WERI-Rb-1 (cell line): ENCODE measurements around the gene PTOV1.

ENCODE experiments used
- DNase-seq: peaks from one replicate; pipeline ENCODE4 v3.0.0-alpha.2; 2020
- H3K27ac ChIP-seq: fragments of 250-450 bp; sonication (Bioruptor Pico); 2 replicates; pipeline ENCODE4 v1.5.1; 2020; ENCODE audit warnings: mild to moderate bottlenecking, moderate library complexity
- H3K27me3 ChIP-seq: fragments of 250-450 bp; sonication (Bioruptor Pico); 2 replicates; pipeline ENCODE4 v1.5.1; 2021; ENCODE audit warnings: mild to moderate bottlenecking, low read depth, moderate library complexity; ENCODE audit not compliant: insufficient read depth, severe bottlenecking
- H3K36me3 ChIP-seq: fragments of 250-450 bp; sonication (Bioruptor Pico); 2 replicates; pipeline ENCODE4 v1.5.1; 2020; ENCODE audit warnings: mild to moderate bottlenecking, moderate library complexity
- H3K4me3 ChIP-seq: 2 replicates; pipeline ENCODE4 v1.5.1; 2011; ENCODE audit warnings: low read depth, mild to moderate bottlenecking, control low read depth, low read length
- H3K9me3 ChIP-seq: fragments of 250-450 bp; sonication (Bioruptor Pico); 2 replicates; pipeline ENCODE4 v1.5.1; 2021; ENCODE audit warnings: mild to moderate bottlenecking, moderate library complexity; ENCODE audit not compliant: severe bottlenecking
- CTCF ChIP-seq: IDR thresholded peaks from 2 replicates; pipeline ENCODE4 v1.5.1; 2011; ENCODE audit warnings: low read depth, mild to moderate bottlenecking, control low read depth, inconsistent platforms, low read length

PTOV1 gene

GRCh38 chr19:49888510-49888824 is 37.5 kb downstream of the PTOV1 start:
- no peak overlapping the region for H3K27ac ChIP-seq
- H3K9me3 ChIP-seq, result no peaks in the 10 kb centered on the region
- no peak for DNase-seq
- no peak overlapping the region for H3K4me3 ChIP-seq
- peaks cover 13% of the 10 kb centered on the region for H3K36me3 ChIP-seq
- H3K27me3 ChIP-seq, result no peaks in the 10 kb centered on the region
- no peak for TF ChIP-seq CTCF

GRCh38 chr19:49889038-49889686 is 38.2 kb downstream of the PTOV1 start:
- H3K27me3 ChIP-seq, result no peaks in the 10 kb centered on the region
- H3K9me3 ChIP-seq, result no peaks in the 10 kb centered on the region
- no peak overlapping the region for H3K27ac ChIP-seq
- DNase-seq, result no peak
- peaks cover 7% of the 10 kb centered on the region for H3K36me3 ChIP-seq
- no peak overlapping the region for H3K4me3 ChIP-seq
- no peak for TF ChIP-seq CTCF

- DNase-seq, result no peak
- Histone ChIP-seq H3K4me3 (no peak overlapping the region), H3K9me3 (no peaks in the 10 kb centered on the region), H3K27me3 (no peaks in the 10 kb centered on the region), H3K36me3 (peaks cover 3% of the 10 kb centered on the region), H3K27ac (no peak overlapping the region)
- TF ChIP-seq CTCF, result no peak
Observed at GRCh38 chr19:49889687-49890348, 38.9 kb downstream of the PTOV1 start.

- no peak overlapping the region for H3K4me3 ChIP-seq
Observed at GRCh38 chr19:49890349-49891311, 39.7 kb downstream of the PTOV1 start.

GRCh38 chr19:49891393-49891792 is 40.4 kb downstream of the PTOV1 start:
- no peaks in the 10 kb centered on the region for H3K36me3 ChIP-seq
- DNase-seq, result no peak
- no peaks in the 10 kb centered on the region for H3K27me3 ChIP-seq
- no peak for TF ChIP-seq CTCF
- H3K9me3 ChIP-seq, result no peaks in the 10 kb centered on the region
- no peak overlapping the region for H3K27ac ChIP-seq
- H3K4me3 ChIP-seq, result no peak overlapping the region

More at GRCh38 chr19:49890349-49891311, 39.7 kb downstream of the PTOV1 start:
- TF ChIP-seq CTCF, result no peak
- Histone ChIP-seq H3K36me3 (no peaks in the 10 kb centered on the region), H3K27ac (no peak overlapping the region), H3K9me3 (no peaks in the 10 kb centered on the region), H3K27me3 (no peaks in the 10 kb centered on the region)
- DNase-seq, result no peak
